K562 (cell line): ENCODE measurements around the gene DNMBP. TPM values are rescaled to one million over a fixed set of nuclear protein-coding genes. Genes with fewer than 3 reads are reported as not detected.

ENCODE experiments used
- ATAC-seq: fragments of 200-7000 bp; cut with Tn5 transposase; 3 replicates; pipeline ENCODE4 v1.9.1; 2020; ENCODE audit warnings: moderate library complexity
- BruUV-seq: library from RNA; stranded (reverse); fragments of 400-500 nt; replicated peaks from 2 replicates; lab custom pipeline; 2021; lab: Mats Ljungman, UMichigan
- CTCF ChIA-PET: fragments of 300-600 bp; formaldehyde crosslinking; extraction: SDS; loops from one replicate; lab custom pipeline; 2021; ENCODE audit warnings: low intra/inter-chr PET ratio; lab: Yijun Ruan, JAX
- POLR2A ChIA-PET: fragments of 300-600, 350-650 bp; sonication (Branson Sonifier 250); formaldehyde crosslinking; extraction: SDS; loops from one replicate; lab custom pipeline; 2021; ENCODE audit warnings: antibody characterized with exemption, inconsistent platforms; lab: Yijun Ruan, JAX
- DNase-seq, 4 experiments: peaks; one replicate each; pipeline versions ENCODE4 v3.0.0 to v3.0.0-alpha.2; 2011 to 2018; ENCODE audit warnings: low spot score in 3 of 4, mixed read lengths in 3 of 4; ENCODE audit errors: extremely low read depth in 1 of 4
- FAIRE-seq: peaks from 2 replicates; lab custom pipeline; 2011; peaks lifted over from hg19 to GRCh38; lab: Jason Lieb, UNC
- H2AFZ ChIP-seq: 2 replicates; pipeline ENCODE4 v1.6.0; 2011; ENCODE audit warnings: low read depth, low read length, control low read depth, inconsistent platforms
- H3K27ac ChIP-seq: fragments of 200-600 bp; 3 replicates; pipeline ENCODE4 v1.8.0; 2011; ENCODE audit warnings: low read depth, mild to moderate bottlenecking, control low read depth, inconsistent platforms, low read length, moderate library complexity, mixed read lengths; ENCODE audit errors: extremely low read depth
- H3K27me3 ChIP-seq, 2 experiments: fragments of 300-600 bp in 1 of 2; 2 replicates in 1 of 2; 3 replicates in 1 of 2; pipeline versions ENCODE4 v1.6.0 to v1.8.0; 2011; ENCODE audit warnings: inconsistent platforms in 2 of 2, low read length in 2 of 2, mild to moderate bottlenecking in 1 of 2, mixed read lengths in 1 of 2, moderate library complexity in 1 of 2; ENCODE audit not compliant: control insufficient read depth in 2 of 2, insufficient read depth in 2 of 2
- H3K36me3 ChIP-seq: fragments of 300-600 bp; 3 replicates; pipeline ENCODE4 v1.8.0; 2011; ENCODE audit warnings: mild to moderate bottlenecking, low read length, inconsistent platforms; ENCODE audit not compliant: control insufficient read depth, insufficient read depth
- H3K4me1 ChIP-seq, 2 experiments: fragments of 200-600 bp in 1 of 2; replicated peaks in 1 of 2; 2 replicates in 1 of 2; 3 replicates in 1 of 2; pipeline versions ENCODE4 v1.5.1 to v1.8.0; 2011; ENCODE audit warnings: inconsistent platforms in 2 of 2, low read length in 2 of 2, mild to moderate bottlenecking in 1 of 2, mixed read lengths in 1 of 2, moderate library complexity in 1 of 2; ENCODE audit not compliant: control insufficient read depth in 2 of 2, insufficient read depth in 2 of 2
- H3K4me2 ChIP-seq: 2 replicates; pipeline ENCODE4 v1.6.1; 2011; ENCODE audit warnings: low read length, control low read depth, inconsistent platforms, mixed read lengths; ENCODE audit not compliant: insufficient read depth
- H3K4me3 ChIP-seq: fragments of 200-600 bp; sonication (generic), shearing (Covaris generic); 2 replicates; pipeline ENCODE4 v1.5.1; 2016; ENCODE audit warnings: control low read depth, inconsistent platforms
- H3K79me2 ChIP-seq: fragments of 200-600 bp; 3 replicates; pipeline ENCODE4 v1.8.0; 2011; ENCODE audit warnings: low read length, inconsistent platforms; ENCODE audit not compliant: control insufficient read depth, insufficient read depth
- H3K9ac ChIP-seq, 2 experiments: 2 replicates each; pipeline versions ENCODE4 v1.6.0 to v1.6.1; 2011; ENCODE audit warnings: low read depth in 2 of 2, low read length in 2 of 2, control low read depth in 1 of 2, inconsistent platforms in 1 of 2, mild to moderate bottlenecking in 1 of 2, mixed read lengths in 1 of 2; ENCODE audit not compliant: insufficient read depth in 1 of 2
- H3K9me1 ChIP-seq: one replicate; pipeline ENCODE4 v1.6.0; 2011; ENCODE audit warnings: inconsistent platforms, mild to moderate bottlenecking, low read length, moderate library complexity; ENCODE audit not compliant: control insufficient read depth, insufficient read depth
- H3K9me3 ChIP-seq: replicated peaks from 2 replicates; pipeline ENCODE4 v1.5.1; 2011; ENCODE audit warnings: low read depth, low read length, inconsistent platforms; ENCODE audit not compliant: control insufficient read depth, insufficient read depth
- H4K20me1 ChIP-seq: replicated peaks from 2 replicates; pipeline ENCODE4 v1.6.1; 2011; ENCODE audit warnings: low read length, inconsistent platforms, mixed read lengths; ENCODE audit not compliant: control insufficient read depth, insufficient read depth
- POLR3A ChIP-seq: IDR thresholded peaks from 2 replicates; pipeline ENCODE4 v1.6.1; 2011; ENCODE audit warnings: borderline replicate concordance, mild to moderate bottlenecking, moderate library complexity; ENCODE audit not compliant: insufficient read length, insufficient read depth; ENCODE audit errors: extremely low read depth
- ZNF717 ChIP-seq: fragments of 250-450 bp; sonication (Bioruptor Pico); IDR thresholded peaks from 2 replicates; pipeline ENCODE4 v1.5.0; 2021
- WGBS: fragments of 100-300 bp; shearing (Covaris generic); methylation state at CpG from one replicate; pipeline ENCODE4 v1.1.6; 2016; ENCODE audit warnings: low coverage, mixed read lengths; ENCODE audit not compliant: insufficient coverage; ENCODE audit errors: missing lambda C conversion rate; 5-methylcytosine and 5-hydroxymethylcytosine counted together
- in situ Hi-C: fragments of 300-500 bp; cut with MboI; formaldehyde crosslinking; loops from 4 replicates; pipeline ENCODE4 v1.15.0; 2018; ENCODE audit warnings: inconsistent platforms, mixed read lengths
- intact Hi-C: fragments of 100-400 bp; cut with micrococcal nuclease; formaldehyde crosslinking; loops from 2 replicates; pipeline ENCODE4 v1.14.2; 2022
- polyA plus RNA-seq, 8 experiments: library from polyadenylated mRNA; depleted of rRNA in 4 of 8; stranded (reverse) in 5 of 8; unstranded in 3 of 8; fragments of >200 nt; fragmentation: Nextera tagmentation in 2 of 8; fragmentation: Illumina TruSeq in 1 of 8; extraction: Ambion mirVana in 2 of 8; extraction: Trizol in 1 of 8; gene quantifications; 2 replicates each; pipeline versions ENCODE4 v1.2.1 to v1.2.3, GENCODE V29; 2011 to 2014; ENCODE audit warnings: inconsistent platforms in 1 of 8, missing spikeins in 1 of 8
- total RNA-seq, 7 experiments: library from RNA; depleted of rRNA in 6 of 7; stranded (reverse); fragments of >200 nt in 6 of 7; fragmentation: Illumina TruSeq in 2 of 7; extraction: Trizol in 2 of 7; gene quantifications; 2 replicates each; pipeline versions ENCODE4 v1.2.1 to v1.2.3, GENCODE V29; 2011 to 2021; ENCODE audit warnings: low replicate concordance in 1 of 7
- TF ChIP-seq, protein P1 (sequence below): sonication (generic); formaldehyde crosslinking; IDR thresholded peaks from 2 replicates; pipeline ENCODE4 v1.8.1; 2022; ENCODE audit warnings: missing genetic modification reagents
- TF ChIP-seq, protein P2 (sequence below): sonication (generic); formaldehyde crosslinking; IDR thresholded peaks from 2 replicates; pipeline ENCODE4 v1.8.1; 2023; ENCODE audit warnings: mild to moderate bottlenecking, missing genetic modification reagents
- TF ChIP-seq, protein P3 (sequence below): IDR thresholded peaks from 2 replicates; pipeline ENCODE4 v1.6.1; 2014; ENCODE audit warnings: antibody characterized with exemption
- TF ChIP-seq, protein P4 (sequence below): fragments of 450-650 bp; IDR thresholded peaks from 2 replicates; pipeline ENCODE4 v1.6.1; 2016; ENCODE audit warnings: borderline replicate concordance
- TF ChIP-seq, protein P5 (sequence below): sonication (generic); formaldehyde crosslinking; IDR thresholded peaks from 2 replicates; pipeline ENCODE4 v1.8.1; 2023; ENCODE audit warnings: mild to moderate bottlenecking, missing genetic modification reagents

The DNMBP gene
- total and polyA plus RNA-seq, 9 of the 15 experiments (the other 6 are each of a cell fraction or from before 2014, with no cell fraction given) = 0.83 to 3.7 (median 2.2) TPM

DNA sequence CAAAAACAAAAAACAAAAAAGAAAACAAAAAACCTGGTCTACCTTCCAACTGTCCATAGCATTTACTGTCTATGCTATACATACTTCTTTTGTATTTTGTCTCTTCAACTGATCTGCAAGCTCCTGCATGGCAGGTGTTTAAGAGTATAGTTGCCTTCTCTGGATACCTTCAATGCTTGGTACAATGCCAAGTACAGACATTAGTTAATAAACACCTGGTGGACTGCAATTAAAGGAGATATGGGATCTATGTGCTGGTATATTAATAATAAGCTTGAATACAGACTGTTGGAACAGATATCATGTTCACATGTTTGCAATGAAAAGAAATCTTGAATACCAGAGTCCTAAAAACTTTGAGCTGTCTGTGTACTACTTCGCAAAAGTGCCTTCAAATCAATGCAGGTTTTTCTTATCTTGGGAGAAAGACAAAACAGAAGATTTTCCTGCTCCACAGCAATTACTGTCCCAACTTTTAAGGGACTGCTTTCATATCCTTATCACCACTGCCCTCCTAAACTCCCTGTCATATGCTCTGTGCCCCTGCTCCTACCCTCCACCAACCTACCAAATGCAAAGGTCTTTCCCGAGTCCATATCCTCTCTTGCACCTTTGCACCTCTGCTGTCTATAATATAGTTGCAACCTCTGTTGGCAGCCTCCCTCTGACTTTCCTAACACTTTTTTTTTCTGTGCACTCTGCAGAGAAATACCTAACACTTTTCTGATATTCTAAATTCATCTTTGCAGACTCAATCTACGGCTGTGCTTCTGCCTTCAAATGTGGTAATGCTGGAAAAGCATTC is 85.1 kb downstream of the DNMBP start (continued):
- TF ChIP-seq, protein P1, sequence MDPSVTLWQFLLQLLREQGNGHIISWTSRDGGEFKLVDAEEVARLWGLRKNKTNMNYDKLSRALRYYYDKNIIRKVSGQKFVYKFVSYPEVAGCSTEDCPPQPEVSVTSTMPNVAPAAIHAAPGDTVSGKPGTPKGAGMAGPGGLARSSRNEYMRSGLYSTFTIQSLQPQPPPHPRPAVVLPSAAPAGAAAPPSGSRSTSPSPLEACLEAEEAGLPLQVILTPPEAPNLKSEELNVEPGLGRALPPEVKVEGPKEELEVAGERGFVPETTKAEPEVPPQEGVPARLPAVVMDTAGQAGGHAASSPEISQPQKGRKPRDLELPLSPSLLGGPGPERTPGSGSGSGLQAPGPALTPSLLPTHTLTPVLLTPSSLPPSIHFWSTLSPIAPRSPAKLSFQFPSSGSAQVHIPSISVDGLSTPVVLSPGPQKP (CRISPR knock-in tag) = no peak
- TF ChIP-seq, protein P2, sequence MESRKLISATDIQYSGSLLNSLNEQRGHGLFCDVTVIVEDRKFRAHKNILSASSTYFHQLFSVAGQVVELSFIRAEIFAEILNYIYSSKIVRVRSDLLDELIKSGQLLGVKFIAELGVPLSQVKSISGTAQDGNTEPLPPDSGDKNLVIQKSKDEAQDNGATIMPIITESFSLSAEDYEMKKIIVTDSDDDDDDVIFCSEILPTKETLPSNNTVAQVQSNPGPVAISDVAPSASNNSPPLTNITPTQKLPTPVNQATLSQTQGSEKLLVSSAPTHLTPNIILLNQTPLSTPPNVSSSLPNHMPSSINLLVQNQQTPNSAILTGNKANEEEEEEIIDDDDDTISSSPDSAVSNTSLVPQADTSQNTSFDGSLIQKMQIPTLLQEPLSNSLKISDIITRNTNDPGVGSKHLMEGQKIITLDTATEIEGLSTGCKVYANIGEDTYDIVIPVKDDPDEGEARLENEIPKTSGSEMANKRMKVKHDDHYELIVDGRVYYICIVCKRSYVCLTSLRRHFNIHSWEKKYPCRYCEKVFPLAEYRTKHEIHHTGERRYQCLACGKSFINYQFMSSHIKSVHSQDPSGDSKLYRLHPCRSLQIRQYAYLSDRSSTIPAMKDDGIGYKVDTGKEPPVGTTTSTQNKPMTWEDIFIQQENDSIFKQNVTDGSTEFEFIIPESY = no peak
- TF ChIP-seq, all 486 proteins: peak for 0

DNA sequence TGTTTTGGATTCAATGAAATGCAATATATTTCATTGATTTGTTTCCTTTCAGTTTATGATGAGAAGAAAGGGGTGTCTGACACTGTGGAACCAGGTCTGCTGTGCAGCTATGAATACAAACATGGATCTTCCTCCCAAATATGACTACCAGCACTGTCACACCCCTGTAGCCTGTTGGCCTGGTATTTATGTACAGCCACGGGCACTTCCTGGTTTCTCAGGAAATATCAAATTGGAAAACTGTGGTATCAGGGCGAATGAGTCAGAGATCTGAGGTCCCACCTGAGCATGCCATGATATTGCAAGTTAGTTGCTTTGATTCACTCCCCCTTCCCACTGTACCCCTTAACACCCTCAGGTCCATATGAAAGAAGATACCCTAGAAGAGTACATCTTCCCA is 87.8 kb downstream of the DNMBP start:
- no peaks in the 10 kb centered on the region for H3K79me2 ChIP-seq
- no peak for FAIRE-seq
- intact Hi-C loops = no loop called here
- H3K4me1 ChIP-seq = no peaks in the 10 kb centered on the region; a peak in 1 of 5 replicates
- H3K9me3 ChIP-seq = no peaks in the 10 kb centered on the region
- H3K9ac ChIP-seq = no peak overlapping the region
- BruUV-seq = no TSS peak
- H3K27me3 ChIP-seq = no peaks in the 10 kb centered on the region
- CTCF ChIA-PET = no interaction called here
- H3K36me3 ChIP-seq = no peaks in the 10 kb centered on the region; the same call in 2 of the 3 replicates
- H2AFZ ChIP-seq = no peak overlapping the region
- no peak overlapping the region for H3K4me2 ChIP-seq
- H3K9me1 ChIP-seq = no peaks in the 10 kb centered on the region
- WGBS = 50% methylated on average over 2 of the region's 2 CpGs
- in situ Hi-C loops = no loop called here
- no peaks in the 10 kb centered on the region for H4K20me1 ChIP-seq
- POLR2A ChIA-PET = interaction anchor here (0.6 kb wide), 1 partner anchor 1271 kb away, joined by 4 read pairs; no protein-coding TSS in a partner anchor
- no peak for DNase-seq
- H3K4me3 ChIP-seq = no peak overlapping the region
- ATAC-seq = no peak
- no peak overlapping the region for H3K27ac ChIP-seq
- TF ChIP-seq, protein P3, sequence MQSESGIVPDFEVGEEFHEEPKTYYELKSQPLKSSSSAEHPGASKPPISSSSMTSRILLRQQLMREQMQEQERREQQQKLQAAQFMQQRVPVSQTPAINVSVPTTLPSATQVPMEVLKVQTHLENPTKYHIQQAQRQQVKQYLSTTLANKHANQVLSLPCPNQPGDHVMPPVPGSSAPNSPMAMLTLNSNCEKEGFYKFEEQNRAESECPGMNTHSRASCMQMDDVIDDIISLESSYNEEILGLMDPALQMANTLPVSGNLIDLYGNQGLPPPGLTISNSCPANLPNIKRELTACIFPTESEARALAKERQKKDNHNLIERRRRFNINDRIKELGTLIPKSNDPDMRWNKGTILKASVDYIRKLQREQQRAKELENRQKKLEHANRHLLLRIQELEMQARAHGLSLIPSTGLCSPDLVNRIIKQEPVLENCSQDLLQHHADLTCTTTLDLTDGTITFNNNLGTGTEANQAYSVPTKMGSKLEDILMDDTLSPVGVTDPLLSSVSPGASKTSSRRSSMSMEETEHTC = no peak
- TF ChIP-seq POLR3A (no peak), ZNF717 (CRISPR knock-in tag) (no peak)
- TF ChIP-seq, protein P4, sequence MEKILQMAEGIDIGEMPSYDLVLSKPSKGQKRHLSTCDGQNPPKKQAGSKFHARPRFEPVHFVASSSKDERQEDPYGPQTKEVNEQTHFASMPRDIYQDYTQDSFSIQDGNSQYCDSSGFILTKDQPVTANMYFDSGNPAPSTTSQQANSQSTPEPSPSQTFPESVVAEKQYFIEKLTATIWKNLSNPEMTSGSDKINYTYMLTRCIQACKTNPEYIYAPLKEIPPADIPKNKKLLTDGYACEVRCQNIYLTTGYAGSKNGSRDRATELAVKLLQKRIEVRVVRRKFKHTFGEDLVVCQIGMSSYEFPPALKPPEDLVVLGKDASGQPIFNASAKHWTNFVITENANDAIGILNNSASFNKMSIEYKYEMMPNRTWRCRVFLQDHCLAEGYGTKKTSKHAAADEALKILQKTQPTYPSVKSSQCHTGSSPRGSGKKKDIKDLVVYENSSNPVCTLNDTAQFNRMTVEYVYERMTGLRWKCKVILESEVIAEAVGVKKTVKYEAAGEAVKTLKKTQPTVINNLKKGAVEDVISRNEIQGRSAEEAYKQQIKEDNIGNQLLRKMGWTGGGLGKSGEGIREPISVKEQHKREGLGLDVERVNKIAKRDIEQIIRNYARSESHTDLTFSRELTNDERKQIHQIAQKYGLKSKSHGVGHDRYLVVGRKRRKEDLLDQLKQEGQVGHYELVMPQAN = no peak
- TF ChIP-seq, protein P5, sequence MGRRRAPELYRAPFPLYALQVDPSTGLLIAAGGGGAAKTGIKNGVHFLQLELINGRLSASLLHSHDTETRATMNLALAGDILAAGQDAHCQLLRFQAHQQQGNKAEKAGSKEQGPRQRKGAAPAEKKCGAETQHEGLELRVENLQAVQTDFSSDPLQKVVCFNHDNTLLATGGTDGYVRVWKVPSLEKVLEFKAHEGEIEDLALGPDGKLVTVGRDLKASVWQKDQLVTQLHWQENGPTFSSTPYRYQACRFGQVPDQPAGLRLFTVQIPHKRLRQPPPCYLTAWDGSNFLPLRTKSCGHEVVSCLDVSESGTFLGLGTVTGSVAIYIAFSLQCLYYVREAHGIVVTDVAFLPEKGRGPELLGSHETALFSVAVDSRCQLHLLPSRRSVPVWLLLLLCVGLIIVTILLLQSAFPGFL (CRISPR knock-in tag) = no peak
